Endometrial microvascular endothelial cells (primary cell): Measurements from ENCODE around the gene PTPRN2. TPM values are rescaled to one million over a fixed set of nuclear protein-coding genes. Genes with fewer than 3 reads are reported as not detected.
"Not testable (repeated sequence)": the region's sequence is repeated elsewhere in the genome, so short reads cannot be mapped to it uniquely, and the experiment has no call there.

ENCODE experiments used
- in situ Hi-C: cut with HindIII; loops from 2 replicates; pipeline ENCODE4 v1.10.0; 2017; ENCODE audit warnings: low sequenced_read_pairs, low pct_unique_long_range_greater_than_20kb; ENCODE audit errors: inconsistent ontology term
- total RNA-seq: library from RNA; depleted of rRNA; stranded (reverse); fragments of >200 nt; gene quantifications from one replicate; pipeline ENCODE4 v1.2.3, GENCODE V29; 2015; ENCODE audit errors: inconsistent ontology term

PTPRN2 gene
- 13.3 TPM for total RNA-seq

DNA sequence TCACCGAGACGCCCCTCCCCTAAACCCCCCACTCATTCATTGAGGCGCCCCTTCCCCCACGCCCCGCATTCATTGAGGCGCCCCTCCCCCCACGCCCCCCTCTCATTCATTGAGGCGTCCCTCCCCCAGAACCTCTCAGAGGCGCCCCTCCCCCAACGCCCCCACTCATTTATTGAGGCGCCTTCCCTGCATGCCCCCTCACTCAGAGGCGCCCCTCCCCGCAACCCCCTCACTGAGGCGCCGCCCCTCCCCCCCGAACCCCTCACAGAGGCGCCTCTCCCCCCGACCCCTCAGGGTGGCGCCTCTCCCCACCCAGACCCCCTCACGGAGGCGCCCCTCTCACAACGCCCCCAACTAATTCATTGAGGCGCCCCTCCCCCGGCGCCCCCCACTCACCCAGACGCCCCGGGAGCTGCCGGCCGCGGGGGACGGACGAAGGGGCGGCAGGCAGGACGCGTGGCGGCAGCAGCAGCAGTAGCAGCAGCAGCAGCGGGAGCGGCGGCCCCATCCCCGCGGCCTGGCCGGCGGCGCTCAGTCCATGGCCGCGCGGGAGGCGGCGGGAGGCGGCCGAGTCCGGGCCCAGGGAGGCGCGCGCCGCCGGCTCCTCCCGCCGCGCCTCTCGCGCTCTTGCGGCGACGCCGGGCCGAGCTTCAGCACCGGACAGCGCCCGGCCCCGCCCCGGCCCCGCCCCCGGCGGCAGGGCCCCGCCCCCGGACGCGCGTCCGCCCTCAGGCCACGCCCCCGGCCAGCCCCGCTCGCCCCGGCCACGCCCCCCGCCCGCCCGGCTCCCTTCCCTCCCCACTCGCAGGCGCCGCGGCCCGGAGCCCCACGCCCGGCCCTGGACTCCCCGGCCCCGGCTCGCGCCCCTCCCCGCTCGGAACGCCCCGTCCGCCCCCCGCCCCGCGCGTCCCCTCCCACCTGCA, at the start of gene PTPRN2:
TSS of gene PTPRN2 (minus strand) at position 662 of the 923 bp plus-strand sequence.
- in situ Hi-C loops = no loop called here

DNA sequence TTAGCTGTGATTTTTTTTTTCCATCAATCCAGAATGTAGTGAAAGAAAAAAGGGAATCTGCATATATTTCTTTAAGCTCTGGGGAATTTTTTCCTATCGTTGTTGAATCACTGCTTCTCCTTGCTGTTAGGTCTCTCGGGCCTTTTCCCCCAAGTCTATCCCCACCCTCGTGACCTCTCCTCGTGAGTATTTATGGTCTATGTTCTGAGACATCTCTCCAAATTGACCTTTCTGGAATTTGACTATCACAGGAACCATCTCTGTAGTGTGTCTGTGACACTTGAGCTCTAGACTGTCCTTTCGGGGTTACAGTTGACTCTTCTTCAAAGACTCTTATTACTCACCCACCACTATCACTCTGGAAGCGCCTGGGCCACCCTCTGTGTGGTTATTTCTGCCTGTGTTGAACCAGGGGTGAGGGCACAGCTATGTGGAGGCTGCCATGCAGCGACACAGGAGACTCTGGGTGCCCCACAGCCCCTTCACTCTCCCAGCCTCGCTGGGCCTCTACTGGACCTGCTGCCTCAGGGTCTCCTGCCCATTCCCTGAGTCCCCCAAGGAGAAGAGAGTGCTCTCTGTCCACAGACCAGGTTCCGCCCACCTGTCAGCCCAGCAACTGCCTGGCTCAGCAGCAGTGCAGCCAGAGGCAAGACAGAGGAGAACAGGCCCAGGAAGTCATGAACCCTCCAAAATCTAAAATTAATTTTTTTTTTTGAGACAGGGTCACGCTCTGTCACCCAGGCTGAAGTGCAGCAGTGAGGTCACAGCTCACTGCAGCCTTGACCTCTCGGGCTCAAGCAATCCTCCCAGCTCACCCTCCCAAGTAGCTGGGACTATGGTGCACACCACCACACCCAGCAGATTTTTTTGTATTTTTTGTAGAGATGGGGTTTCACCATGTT, 45.7 kb upstream of the PTPRN2 start:
- in situ Hi-C loops = no loop called here

DNA sequence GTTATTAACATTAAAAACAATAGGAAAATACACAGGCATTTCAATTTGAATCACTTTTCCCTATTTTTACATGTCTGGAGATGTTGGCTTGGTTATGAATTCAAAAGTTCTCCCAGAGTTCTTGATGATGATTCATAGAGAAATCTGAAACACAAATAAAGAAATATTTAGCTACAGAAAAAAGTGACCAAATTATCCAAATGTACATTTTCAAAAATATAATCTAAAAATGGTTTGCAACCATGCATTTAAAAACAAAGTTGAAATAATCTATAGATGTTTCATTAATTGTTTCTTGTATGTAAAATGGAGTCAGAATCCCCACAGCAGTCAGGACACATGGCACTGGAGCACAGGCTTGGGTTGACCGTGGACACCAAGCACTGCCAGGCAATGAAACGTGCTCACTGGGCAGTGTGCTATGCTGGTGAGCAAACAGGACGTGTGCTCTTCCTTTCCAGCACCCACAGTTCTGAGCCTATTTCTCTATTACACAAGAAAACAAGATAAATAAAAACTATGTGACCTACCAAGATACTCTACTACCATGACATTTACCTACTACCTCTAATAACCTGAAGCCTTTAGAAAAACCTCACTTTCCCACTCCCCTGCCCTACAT, 44.1 kb upstream of the PTPRN2 start:
- in situ Hi-C loops = no loop called here

DNA sequence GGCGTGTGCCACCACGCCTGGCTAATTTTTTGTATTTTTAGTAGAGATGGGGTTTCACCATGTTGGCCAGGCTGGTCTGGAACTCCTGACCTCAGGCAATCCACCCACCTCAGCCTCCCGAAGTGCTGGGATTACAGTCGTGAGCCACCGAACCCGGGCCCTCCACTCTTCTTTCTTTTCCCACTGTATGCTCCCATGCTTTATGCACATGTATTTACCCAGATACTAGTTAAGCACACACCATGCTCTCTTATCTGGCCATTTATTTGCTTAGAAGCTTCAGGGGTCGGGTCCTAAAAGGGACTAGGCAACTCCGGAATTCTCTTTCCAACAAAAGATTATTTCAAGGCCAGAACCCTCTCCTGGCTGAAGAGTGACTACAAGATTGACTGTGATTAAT, 38.7 kb upstream of the PTPRN2 start:
- in situ Hi-C loops = not testable (repeated sequence)

DNA sequence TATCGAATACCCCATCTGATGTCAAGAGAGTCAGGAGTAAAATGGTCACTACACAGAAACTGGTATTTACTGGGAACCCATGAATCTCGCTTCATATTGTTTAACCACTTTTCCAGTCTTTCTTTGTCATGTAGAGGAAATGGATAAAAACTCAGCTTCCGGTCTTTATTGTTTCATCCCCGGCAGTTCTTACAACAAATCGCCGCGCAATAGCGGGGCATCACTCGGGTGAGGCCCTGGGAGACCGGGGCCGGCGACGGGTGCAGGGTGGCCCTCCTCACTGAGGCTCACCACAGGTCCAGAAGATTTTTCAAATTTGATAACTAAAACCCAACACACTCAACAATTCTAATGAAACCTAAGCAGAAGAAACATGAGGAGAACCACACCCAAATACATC, 35.6 kb upstream of the PTPRN2 start:
- in situ Hi-C loops = no loop called here

DNA sequence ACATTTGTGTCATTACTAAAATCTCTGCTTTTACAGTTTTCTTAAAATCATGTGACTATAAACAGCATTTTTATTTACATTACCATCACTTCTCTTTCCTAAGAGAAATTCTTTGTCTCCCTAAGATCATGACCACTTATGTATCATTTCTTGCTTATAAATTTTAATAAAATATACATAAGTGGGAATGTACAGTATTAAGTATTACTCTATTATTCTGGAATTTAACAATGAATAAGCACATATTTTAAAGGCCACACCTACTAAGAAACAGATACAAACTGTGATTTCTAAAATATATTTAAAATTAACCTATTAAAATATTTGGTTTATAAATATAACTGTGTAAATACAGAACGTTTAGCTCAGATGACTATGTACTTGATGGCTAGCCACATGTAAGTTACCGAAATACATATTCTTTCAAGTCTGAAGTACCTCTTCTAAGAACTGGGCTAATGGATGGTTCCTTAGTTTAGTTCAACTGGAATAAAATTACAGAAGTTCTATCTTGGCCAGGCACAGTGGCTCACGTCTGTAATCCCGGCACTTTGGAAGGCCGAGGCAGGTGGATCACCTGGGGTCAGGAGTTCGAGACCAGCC, 33.3 kb upstream of the PTPRN2 start:
- in situ Hi-C loops = no loop called here

DNA sequence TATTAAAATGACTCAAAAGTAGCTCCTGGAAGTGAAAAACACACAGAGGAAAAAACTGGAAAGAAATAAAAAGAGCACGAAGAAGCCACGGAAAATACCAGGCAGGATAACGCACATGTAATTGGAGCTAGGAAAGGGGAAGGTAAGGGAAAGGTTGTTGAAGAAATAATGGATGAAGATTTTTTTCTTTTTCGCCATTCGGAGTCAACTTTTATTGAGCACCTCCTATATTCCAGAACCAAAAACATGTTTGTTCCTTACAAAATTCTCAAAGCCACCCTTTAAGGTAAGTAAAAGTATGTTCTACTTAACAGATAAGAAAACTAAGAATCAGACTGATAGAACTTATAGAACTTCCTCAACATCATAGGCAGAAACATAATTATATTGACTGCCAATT, 32.8 kb upstream of the PTPRN2 start:
- in situ Hi-C loops = no loop called here

DNA sequence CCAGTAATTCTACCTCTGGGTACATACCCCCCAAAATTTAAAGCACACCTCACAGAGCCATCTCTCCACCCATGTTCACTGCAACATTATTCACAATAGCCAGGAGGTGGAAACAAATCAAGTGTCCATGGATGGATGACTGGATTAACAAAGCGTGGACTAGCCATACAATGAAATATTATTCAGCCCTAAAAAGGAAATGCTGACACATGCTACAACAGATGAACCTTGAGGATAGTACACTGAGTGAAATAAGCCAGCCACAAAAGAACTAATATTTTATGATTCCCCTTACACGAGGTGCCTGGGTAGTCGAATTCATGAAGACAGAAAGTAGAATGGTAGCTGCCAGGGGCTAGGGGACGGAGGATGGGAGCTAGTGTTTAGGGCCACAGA, 31.1 kb upstream of the PTPRN2 start:
- in situ Hi-C loops = no loop called here

DNA sequence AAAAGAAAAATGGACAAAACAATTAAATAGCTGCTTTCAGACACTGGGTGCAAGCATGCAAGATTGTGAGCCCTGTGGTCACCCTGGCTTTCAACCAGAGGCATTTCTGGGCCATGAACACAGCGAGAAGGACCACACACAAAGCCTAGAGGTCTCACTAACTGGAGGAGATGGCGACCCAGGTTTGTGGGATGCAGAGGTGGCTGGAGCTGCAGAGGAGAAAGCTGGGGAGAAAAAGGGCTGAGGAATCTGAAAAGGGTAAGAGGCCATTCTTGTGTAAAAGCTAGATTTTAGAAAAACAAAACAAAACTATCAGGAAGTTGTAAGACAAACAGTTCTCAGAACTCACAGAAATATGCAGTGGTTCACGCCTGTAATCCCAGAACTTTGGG, 30.1 kb upstream of the PTPRN2 start:
- in situ Hi-C loops = no loop called here

DNA sequence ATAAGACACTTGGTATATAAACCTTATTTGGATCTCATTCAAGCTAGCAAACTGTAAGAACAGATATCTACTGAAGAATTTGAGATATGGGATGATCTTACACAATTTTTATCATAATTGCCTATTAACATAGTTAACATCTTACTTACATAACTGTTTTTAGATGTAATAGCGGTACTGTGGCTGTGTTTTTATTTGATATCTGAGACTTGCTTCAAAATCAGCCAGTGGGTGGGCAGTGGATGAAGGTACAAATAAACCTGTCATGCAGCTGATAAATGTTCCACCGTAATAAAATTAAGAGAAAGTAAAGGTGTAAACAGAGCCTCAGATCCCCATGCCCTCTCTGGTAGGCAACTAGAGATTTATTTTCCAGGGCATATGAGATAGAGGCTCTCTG, 28.4 kb upstream of the PTPRN2 start:
- in situ Hi-C loops = no loop called here

DNA sequence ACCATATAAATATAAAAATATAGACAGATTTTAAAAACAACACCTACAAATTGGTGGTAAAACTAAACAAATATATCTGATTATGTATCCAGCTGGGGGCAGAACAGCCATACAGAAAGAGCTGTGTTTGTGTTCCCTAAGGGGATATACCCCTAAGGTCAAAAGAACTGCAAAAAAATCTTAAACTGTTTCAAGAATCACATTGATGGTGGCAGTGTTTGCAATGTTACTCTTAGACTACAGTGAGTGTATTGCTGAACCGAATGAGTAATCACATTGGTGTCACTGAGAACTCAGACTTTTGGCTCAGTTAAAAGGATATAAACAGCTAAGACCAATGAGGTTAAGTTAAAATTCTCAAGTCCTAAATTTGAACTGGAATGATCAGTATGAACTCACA, 27.1 kb upstream of the PTPRN2 start:
- in situ Hi-C loops = no loop called here

DNA sequence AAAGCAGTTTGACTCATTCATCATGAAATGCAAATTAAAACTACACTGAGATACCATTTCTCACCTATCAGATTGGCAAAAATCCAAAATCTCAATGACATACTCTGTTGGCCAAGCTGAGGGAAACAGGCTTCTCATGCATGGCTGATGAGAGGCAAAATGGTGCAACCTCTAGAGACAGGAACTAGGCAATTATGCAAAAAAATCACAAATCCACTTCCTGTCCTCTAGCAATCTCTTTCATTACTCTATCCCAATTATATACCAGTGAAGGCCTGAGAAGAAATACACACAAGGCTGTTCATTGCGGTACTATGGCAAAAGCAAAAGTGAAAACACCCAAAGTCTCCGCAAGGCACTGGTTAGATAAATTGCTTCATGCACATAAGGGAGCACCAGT, 25.9 kb upstream of the PTPRN2 start:
- in situ Hi-C loops = no loop called here

DNA sequence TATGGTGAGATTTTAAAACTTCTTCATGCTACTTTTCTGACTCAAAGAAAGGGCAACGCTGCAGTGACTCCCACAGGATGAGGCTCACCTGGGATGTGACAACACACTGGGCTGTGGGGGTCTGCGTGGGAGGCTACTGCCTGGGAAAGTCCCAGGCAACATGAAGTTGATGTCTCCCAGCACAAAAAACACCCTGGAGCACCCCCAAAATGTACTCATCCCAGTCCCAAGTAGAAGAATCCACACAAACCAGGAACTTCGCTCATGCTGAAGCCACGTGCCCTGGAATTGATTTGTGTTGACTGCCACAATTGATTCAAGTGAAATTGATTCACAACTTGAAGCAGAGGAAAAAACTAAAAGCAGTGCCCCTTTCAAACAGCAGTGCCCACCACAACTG, 24.9 kb upstream of the PTPRN2 start:
- in situ Hi-C loops = no loop called here

DNA sequence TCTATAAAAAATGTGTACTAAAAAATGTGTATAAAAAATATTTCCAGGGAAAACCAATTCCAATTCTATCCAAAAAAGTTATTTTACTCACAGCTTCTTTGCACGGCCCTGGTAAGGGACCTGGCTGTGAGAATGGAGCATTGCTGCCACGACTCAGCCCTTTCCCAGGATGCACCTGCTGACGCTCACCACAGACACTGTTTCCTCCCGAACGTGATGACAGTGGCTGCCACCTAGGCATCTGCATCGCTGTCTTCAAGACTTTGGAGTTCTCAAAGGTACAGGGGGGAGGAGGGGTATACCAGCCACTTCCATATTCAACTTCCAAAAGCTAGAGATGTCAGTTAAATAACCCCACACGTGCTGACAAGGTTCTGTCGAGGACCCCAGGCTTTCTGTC, 23.9 kb upstream of the PTPRN2 start:
- in situ Hi-C loops = no loop called here

DNA sequence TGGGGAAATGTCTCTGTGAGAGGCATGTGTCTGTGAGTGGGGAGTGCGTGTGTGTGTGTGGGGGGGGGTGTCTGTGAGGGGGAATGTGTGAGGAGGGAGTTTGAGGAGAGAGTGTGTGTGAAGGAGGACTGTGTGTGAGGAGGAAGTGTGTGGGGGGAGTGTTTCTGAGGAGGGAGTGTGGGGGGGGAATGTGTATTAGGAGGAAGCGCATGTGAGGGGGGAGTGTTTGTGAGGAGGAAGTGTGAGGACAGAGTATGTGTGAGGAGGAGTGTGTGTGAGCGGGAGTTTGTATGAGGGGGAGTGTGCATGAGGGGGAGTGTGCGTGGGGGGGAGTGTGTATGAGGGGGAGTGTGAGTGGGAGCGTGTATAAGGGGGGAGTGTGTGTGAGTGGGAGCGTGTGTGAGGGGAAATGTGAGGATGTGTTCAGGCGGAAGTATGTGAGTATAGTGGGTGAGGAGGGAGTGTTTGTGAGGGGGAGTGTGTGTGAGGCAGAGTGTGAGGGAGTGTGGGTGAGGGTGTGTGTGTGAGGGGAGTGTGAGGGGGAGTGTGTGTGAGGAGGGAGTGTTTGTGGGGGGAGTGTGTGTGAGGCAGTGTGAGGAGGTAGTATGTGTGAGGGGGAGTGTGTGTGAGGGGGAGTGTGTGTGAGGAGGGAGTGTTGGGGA, 21.8 kb upstream of the PTPRN2 start:
- in situ Hi-C loops = no loop called here

DNA sequence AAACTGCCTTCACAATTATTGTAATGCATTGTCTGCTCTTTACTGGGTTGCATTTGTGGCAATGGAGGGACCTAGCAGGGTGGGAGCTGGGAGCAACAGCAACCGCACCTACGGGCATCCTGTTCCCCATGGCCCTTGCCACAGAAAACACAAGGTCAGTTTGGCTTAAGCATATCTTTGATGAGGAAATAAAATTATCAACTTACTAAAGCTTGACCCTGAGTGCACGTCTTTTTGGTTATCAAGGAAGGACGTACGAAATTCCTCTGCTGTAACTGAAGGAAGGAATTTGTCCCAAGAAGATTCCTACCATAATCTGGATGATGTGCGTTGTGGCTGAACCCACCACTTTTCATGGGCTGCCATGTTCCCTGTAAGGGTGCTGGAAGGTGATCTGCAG, 19.9 kb upstream of the PTPRN2 start:
- in situ Hi-C loops = no loop called here

DNA sequence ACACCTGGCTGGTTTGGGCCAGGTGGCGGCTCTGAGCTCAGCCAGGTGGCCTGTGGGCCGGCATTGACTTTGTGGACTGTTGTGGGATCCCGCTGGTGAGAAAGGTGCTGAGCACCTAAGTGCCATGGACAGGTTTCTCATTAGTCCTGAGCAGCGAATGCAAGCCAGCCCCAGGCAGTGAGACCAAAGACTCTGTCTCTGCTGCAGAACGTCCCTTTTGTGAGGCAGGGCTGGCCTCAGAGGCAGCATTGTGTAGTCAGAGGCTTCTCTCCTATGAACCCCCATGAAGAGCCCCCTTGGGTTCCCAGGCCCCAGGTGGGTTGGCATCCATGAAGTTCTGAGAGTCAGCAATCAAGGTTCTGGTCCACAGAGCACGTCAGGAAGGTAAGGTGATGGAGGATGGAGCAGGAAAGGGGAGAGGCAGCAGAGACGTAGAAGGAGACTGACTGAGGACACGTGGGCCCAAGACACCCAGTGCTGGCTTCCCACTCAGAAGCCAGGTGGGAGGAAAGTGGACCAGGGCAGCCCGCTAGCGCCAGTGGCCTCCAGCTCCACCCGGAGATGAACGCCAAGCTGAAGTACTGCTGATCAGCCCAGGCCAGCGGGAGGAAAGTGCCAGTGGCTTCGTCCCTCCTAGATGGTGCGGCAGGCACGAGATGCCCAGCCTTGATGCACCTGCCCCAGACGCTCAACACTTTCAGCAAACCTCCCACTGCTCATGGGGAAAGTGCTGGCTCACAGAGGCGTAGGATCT, 19.2 kb upstream of the PTPRN2 start:
- in situ Hi-C loops = no loop called here

DNA sequence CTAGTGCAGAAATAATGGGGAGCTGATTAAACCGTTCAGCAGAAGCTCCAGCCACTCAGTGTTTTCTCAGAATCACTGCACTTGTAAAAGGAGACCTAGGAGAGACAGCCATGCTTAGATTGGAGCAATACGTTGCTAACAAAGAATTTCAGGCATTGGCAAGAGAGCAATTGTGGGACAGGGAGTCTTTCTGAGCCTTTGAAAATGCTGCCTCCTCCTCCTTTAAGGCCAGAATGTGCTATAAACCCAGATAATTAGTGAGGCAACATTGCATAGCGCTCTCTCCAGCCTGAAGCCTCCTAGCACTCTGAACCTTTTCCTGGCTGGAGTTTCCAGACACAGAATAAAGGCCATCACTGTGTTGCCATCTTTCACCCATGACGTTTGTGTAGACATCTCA, 18.5 kb upstream of the PTPRN2 start:
- in situ Hi-C loops = no loop called here
